Measurements from ENCODE around the gene SERPINB8.

The SERPINB8 gene

DNA sequence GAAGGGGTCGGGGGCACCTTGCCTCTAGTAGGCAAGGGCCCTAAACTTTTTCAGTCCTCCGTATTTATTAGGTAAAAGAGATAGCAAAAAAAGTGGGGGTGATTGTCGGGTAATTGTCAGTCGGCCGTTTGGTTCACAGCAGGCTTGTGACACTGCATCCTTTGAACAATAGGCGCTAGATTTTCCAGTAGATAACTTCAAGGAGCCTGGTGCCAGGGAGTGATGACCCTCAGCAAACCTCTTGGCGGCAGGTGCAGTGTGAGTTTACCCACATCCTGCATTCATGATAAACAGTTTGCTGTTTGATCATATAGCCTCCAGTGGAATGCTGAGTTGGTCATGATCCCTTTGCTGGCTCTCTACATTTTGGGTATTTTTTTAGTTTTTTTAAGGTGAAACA, 22.9 kb downstream of the SERPINB8 start:
- H3K27ac ChIP-seq: no peak overlapping the region
- TF ChIP-seq, protein P1, sequence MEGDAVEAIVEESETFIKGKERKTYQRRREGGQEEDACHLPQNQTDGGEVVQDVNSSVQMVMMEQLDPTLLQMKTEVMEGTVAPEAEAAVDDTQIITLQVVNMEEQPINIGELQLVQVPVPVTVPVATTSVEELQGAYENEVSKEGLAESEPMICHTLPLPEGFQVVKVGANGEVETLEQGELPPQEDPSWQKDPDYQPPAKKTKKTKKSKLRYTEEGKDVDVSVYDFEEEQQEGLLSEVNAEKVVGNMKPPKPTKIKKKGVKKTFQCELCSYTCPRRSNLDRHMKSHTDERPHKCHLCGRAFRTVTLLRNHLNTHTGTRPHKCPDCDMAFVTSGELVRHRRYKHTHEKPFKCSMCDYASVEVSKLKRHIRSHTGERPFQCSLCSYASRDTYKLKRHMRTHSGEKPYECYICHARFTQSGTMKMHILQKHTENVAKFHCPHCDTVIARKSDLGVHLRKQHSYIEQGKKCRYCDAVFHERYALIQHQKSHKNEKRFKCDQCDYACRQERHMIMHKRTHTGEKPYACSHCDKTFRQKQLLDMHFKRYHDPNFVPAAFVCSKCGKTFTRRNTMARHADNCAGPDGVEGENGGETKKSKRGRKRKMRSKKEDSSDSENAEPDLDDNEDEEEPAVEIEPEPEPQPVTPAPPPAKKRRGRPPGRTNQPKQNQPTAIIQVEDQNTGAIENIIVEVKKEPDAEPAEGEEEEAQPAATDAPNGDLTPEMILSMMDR (conservative IDR thresholded peaks at IDR 0.05): no peak
- no peak for TF ChIP-seq ZFX (IDR thresholded peaks at IDR 0.05)

DNA sequence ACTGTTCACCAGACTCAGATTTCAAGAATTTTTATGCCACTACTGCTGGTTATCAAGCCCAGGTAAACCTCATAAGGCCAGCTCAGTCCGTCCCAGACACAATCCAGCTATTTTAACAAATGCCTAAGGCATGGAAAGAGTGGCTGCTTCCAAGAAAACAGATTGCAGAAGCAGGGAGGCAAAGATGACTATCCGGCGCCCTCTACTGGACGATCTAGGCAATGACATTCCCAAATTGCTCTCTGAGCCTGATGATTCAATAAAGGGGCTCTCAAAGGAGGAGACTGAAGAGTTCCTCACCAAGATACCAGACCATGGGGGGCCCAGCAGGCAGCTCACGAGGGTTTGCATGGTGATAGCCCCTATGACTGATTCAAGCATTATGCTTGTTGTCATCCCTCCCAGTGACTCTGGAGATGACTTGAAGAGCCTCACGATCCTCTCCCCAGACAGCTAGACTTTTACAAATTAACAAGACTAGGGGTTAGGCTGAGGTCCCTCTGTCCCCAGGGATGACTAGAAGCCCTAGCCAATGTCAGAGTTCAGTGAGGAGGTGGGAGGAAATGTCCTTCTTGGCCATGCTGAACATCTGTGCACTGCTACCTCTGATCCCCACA, 25.0 kb downstream of the SERPINB8 start:
- no peak overlapping the region for H3K27ac ChIP-seq
- TF ChIP-seq, protein P1 (conservative IDR thresholded peaks at IDR 0.05): peak; percentile 85
- TF ChIP-seq ZFX (IDR thresholded peaks at IDR 0.05): no peak

DNA sequence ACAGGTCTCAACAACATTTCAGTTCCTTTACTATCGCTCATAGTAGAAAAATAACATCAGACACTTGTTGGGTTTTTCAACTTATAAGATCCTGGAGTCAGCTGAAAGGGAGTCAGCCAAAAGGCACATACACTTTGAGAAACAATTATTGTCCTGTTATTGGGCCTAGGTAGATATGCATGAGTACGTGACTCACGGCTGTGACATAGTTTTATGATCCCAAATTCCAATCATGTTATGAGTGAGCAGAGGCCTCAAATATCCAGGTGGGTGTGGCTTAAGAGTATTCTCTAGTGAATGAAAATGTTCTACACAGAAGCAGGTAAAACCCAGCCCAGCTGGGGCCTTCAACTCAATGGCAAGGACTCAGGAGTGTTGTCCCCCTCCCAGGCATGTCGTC, 27.2 kb downstream of the SERPINB8 start:
- TF ChIP-seq ZFX (IDR thresholded peaks at IDR 0.05): no peak
- TF ChIP-seq, protein P1 (conservative IDR thresholded peaks at IDR 0.05): no peak
- no peak overlapping the region for H3K27ac ChIP-seq

DNA sequence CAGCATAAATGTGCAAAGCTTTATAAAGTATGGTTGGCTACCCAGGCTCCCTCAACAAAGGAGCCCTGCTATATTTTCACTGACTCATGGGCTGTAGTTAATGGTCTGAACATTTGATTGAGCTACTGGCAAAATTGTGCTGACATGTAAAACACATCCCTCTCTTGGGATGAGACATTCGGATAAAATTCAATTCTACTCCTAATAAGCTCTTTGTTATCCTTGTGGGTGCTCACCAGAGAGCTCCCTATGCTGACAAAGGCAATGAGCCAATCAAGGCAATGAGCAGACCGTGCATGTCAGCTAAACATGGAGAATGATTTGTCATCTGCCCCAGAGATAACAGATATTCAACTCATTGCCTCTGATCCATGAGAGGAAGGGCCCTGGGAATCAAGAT, 27.7 kb downstream of the SERPINB8 start:
- TF ChIP-seq, protein P1 (conservative IDR thresholded peaks at IDR 0.05): no peak
- TF ChIP-seq ZFX (IDR thresholded peaks at IDR 0.05): no peak

DNA sequence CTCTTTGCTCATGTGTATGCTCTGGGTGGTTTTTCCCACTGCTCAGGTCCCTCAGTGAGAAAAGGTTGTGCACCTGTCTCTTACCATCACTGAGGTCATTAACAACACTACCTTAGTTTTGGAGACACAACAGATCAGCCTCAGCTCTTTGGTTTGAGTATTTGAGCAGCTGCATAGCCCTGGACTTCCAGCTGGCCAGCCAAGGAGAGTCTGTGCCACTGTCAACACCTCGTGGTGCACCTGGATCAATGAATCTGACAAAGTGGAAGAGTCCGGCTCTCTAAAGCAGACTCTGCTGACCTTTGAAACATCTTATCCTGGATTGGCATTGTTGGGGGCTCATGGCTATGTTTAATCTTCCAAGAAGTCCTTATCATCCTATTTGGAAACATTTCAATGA, 30.0 kb downstream of the SERPINB8 start:
- H3K27ac ChIP-seq: no peak overlapping the region
- TF ChIP-seq, protein P1 (conservative IDR thresholded peaks at IDR 0.05): no peak
- TF ChIP-seq ZFX (IDR thresholded peaks at IDR 0.05): no peak

More for the DNA sequence above, 27.7 kb downstream of the SERPINB8 start:
- H3K27ac ChIP-seq: no peak overlapping the region

DNA sequence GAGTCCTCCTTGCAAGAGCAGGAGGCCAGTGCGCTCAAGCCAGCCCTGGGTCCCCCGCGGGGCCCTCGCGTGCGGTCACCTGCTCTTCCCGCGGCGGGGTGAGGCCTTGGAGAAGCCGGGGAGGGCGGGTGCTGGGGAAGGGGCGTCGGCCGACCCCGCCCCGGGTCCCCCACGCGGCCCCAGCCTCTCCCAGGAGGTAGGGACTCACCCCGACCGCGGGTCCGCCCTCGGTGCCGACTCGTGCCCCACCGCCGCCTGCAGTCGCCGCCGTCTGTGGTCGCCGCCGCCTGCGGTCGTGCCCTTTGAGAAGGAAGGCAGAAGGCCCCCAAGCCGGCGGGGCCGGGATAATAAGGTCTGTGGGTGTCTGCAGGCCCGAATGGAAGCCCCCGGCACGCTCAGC, 32.7 kb downstream of the SERPINB8 start:
- TF ChIP-seq, protein P1 (conservative IDR thresholded peaks at IDR 0.05): no peak
- no peak overlapping the region for H3K27ac ChIP-seq

DNA sequence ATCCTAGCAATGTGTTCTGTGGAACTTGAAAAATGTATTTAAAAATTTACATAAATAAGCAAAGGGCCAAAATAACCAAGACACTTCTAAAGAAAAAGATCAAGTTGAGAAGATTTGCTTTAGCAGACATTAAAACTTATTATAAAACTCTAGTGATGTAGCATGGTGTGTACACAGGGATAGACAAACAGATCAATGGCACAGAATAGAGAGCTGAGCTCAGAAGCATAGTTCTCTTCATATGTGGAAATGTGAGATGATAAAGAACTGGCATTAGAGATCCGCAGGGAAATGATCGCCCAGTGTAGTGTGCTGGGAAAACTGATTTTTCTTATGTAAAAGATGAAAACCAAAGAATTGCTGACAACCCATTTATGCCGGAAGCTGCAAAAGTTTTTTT, 39.4 kb downstream of the SERPINB8 start:
- no peak overlapping the region for H3K27ac ChIP-seq
- no peak for TF ChIP-seq ZFX (IDR thresholded peaks at IDR 0.05)
- TF ChIP-seq, protein P1 (conservative IDR thresholded peaks at IDR 0.05): no peak
